KMS-11 (cell line): ENCODE measurements around the gene NIT2.
A peak's percentile ranks its signal among the peaks of the same experiment; 100 is the strongest.

Source experiments
- H2AFZ ChIP-seq: fragments of 200-600 bp; sonication (generic); 2 replicates; pipeline ENCODE4 v1.6.1; 2016; ENCODE audit warnings: antibody characterized with exemption, mixed run types, low read depth
- H3K27ac ChIP-seq: fragments of 200-600 bp; sonication (generic); 2 replicates; pipeline ENCODE4 v1.6.1; 2016; ENCODE audit warnings: mild to moderate bottlenecking, mixed run types
- H3K27me3 ChIP-seq: fragments of 200-600 bp; sonication (generic); 2 replicates; pipeline ENCODE4 v1.6.1; 2017; ENCODE audit warnings: mild to moderate bottlenecking, low read depth, mixed run types, moderate library complexity; ENCODE audit not compliant: insufficient read depth
- H3K36me3 ChIP-seq: fragments of 200-600 bp; sonication (generic); 2 replicates; pipeline ENCODE4 v1.6.1; 2017; ENCODE audit warnings: mild to moderate bottlenecking, mixed run types; ENCODE audit not compliant: insufficient read depth
- H3K4me1 ChIP-seq: fragments of 200-600 bp; sonication (generic); 2 replicates; pipeline ENCODE4 v1.6.1; 2016; ENCODE audit warnings: mild to moderate bottlenecking, low read depth, mixed run types; ENCODE audit not compliant: poor library complexity, severe bottlenecking
- H3K4me2 ChIP-seq: fragments of 200-600 bp; sonication (generic); 2 replicates; pipeline ENCODE4 v1.7.0; 2016; ENCODE audit warnings: mild to moderate bottlenecking, mixed run types
- H3K4me3 ChIP-seq: fragments of 200-600 bp; sonication (generic); IDR thresholded peaks from 2 replicates; pipeline ENCODE4 v1.6.1; 2017; ENCODE audit warnings: low read depth, low read length, mixed read lengths; ENCODE audit not compliant: insufficient read depth
- H3K79me2 ChIP-seq: fragments of 200-600 bp; sonication (generic); 2 replicates; pipeline ENCODE4 v1.6.1; 2016; ENCODE audit warnings: low read depth, mixed run types; ENCODE audit not compliant: insufficient read depth
- H3K9ac ChIP-seq: fragments of 200-600 bp; sonication (generic); 2 replicates; pipeline ENCODE4 v1.6.1; 2016; ENCODE audit warnings: mild to moderate bottlenecking, mixed run types
- H4K20me1 ChIP-seq: fragments of 200-600 bp; sonication (generic); 2 replicates; pipeline ENCODE4 v1.6.1; 2016; ENCODE audit warnings: mild to moderate bottlenecking, mixed run types; ENCODE audit not compliant: insufficient read depth
- TF ChIP-seq, protein P1 (sequence below): fragments of 200-600 bp; sonication (generic); conservative IDR thresholded peaks from 2 replicates; pipeline ENCODE4 v1.6.1; 2017; ENCODE audit warnings: low read depth, mild to moderate bottlenecking, antibody characterized with exemption, low read length, moderate library complexity, mixed read lengths

The NIT2 gene

DNA sequence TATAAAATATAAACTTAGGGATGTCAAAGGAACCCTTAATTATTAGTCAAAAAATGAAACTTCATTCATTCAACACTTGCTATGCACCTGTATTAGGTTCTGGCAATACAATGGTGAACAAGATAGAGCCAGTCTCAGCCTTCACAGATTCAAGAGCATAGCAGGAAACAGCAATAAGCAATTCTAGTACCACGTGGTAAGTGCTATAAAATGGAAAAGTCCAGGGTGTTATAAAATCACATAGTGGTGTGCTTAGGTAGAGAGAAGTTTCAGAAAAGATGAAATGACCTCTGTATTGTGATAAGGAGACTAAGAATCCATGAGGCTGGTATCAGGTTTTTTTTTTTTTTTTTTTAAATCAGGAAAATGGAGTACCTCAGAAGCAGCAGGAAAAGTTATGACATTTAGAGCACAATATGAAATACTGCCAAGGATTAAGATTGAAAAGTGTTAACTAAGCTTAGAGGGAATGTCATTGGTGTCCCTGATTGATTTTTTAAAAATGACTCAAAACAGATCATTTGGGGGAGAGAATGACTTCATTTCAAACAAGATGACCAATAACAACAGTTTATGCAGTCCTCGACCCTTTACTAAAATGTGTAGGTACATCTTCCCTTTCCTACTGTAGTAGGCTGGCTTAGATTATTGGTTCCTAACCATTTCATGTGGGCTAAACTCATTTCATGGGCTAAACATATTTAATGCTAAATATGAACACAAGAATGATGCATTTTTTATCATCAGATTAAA lies 61.3 kb downstream of the NIT2 start:
- H3K27me3 ChIP-seq, result no peaks in the 10 kb centered on the region
- no peak overlapping the region for H3K9ac ChIP-seq
- no peak overlapping the region for H3K27ac ChIP-seq
- H4K20me1 ChIP-seq, result peaks cover 14% of the 10 kb centered on the region
- H3K4me2 ChIP-seq, result no peak overlapping the region
- H3K36me3 ChIP-seq, result no peaks in the 10 kb centered on the region
- H2AFZ ChIP-seq, result no peak overlapping the region
- H3K4me3 ChIP-seq, result no peak overlapping the region
- TF ChIP-seq, protein P1, sequence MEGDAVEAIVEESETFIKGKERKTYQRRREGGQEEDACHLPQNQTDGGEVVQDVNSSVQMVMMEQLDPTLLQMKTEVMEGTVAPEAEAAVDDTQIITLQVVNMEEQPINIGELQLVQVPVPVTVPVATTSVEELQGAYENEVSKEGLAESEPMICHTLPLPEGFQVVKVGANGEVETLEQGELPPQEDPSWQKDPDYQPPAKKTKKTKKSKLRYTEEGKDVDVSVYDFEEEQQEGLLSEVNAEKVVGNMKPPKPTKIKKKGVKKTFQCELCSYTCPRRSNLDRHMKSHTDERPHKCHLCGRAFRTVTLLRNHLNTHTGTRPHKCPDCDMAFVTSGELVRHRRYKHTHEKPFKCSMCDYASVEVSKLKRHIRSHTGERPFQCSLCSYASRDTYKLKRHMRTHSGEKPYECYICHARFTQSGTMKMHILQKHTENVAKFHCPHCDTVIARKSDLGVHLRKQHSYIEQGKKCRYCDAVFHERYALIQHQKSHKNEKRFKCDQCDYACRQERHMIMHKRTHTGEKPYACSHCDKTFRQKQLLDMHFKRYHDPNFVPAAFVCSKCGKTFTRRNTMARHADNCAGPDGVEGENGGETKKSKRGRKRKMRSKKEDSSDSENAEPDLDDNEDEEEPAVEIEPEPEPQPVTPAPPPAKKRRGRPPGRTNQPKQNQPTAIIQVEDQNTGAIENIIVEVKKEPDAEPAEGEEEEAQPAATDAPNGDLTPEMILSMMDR, result no peak
- peaks cover 100% of the 10 kb centered on the region for H3K79me2 ChIP-seq
- peaks cover 40% of the 10 kb centered on the region for H3K4me1 ChIP-seq

DNA sequence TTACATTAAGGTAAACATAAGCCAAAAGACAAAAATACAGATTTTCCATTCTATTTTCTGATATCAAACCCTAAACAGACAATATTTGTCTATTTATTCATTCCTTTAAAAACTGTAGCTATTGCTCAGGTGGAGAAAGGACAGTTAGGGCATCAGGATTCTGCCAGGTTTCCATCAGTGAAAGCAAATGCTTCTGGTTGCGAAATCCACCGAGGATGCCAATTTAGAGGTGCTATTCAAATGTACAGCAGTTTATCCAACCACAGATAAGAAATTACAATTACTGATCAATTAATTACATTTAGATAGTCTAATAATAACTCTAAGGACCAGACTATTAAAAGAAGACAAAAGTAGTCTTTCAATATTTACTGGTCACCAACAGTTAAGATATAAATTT lies 62.4 kb downstream of the NIT2 start:
- H3K4me2 ChIP-seq, result no peak overlapping the region
- H3K9ac ChIP-seq, result no peak overlapping the region
- H4K20me1 ChIP-seq, result peaks cover 14% of the 10 kb centered on the region
- TF ChIP-seq, protein P1, result no peak
- H3K4me1 ChIP-seq, result peaks cover 40% of the 10 kb centered on the region
- H3K79me2 ChIP-seq, result peaks cover 89% of the 10 kb centered on the region
- H3K27ac ChIP-seq, result no peak overlapping the region
- no peak overlapping the region for H2AFZ ChIP-seq
- no peaks in the 10 kb centered on the region for H3K36me3 ChIP-seq
- H3K27me3 ChIP-seq, result no peaks in the 10 kb centered on the region
- H3K4me3 ChIP-seq, result no peak overlapping the region

DNA sequence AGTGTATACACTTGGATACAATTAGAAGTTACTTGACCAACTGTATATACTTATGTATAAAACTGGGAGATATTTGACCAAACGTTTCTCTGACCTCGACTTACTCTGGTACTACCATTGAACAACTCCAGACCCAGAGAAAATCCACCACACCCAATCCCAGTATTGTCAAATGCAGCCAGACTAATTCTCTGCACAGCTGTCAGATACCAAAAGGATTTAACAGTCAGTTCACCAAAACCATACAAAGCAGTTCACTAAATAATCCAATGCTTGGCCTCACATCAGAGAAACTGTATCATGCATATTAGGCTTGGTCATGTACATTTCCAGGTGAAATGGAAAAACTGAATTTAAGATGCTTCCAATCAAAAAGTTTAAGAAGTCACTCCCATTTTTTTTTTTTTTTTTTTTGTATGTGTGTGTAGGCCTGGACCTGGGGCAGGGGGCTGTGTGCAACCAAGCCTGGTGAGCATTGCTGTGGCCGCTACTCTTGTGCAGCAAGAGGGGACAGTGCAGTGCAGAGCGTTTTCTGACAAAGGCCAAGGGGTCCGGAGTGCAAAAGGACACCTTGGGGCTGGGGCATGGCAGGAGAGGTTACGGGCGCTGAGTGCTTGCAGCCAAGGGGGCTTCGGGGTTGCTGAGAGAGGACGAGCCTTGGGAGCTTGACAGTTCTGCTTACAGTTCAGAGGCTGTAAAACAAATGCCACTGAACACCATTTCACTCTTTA lies 64.9 kb downstream of the NIT2 start:
- no peaks in the 10 kb centered on the region for H3K36me3 ChIP-seq
- H3K79me2 ChIP-seq, result peaks cover 78% of the 10 kb centered on the region
- peaks cover 61% of the 10 kb centered on the region for H3K4me1 ChIP-seq
- peak overlapping the region; percentile 84; the same call in 1 of the 2 replicates for H3K9ac ChIP-seq
- TF ChIP-seq, protein P1, result no peak
- H3K4me3 ChIP-seq, result peak overlapping the region; percentile 4
- H2AFZ ChIP-seq, result no peak overlapping the region
- peak overlapping the region; percentile 92; the same call in 1 of the 2 replicates for H3K27ac ChIP-seq
- peaks cover 14% of the 10 kb centered on the region for H4K20me1 ChIP-seq
- no peaks in the 10 kb centered on the region for H3K27me3 ChIP-seq
- H3K4me2 ChIP-seq, result peak overlapping the region; percentile 84

DNA sequence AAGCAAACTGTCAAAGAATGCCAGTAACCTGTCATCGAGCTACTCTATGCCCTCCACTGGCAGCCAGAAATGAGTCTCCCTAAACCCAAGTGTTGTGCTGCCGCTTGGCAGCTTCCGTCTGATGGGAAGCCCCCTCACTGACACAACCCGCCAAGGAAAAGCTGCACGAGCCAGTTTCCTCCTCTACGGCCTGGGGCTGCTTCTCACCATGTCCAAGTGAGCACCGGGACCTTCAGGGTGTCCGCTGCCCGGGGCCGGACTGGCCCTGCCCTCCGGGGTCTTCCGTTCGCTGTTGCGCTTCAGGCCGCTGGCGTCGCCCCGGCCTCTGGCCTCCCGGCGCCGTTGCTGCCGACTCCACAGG lies 65.8 kb downstream of the NIT2 start:
- Histone ChIP-seq H3K9ac (peak overlapping the region; percentile 84), H3K79me2 (peaks cover 69% of the 10 kb centered on the region), H3K27me3 (no peaks in the 10 kb centered on the region), H2AFZ (peak overlapping the region; percentile 80), H3K4me1 (peaks cover 61% of the 10 kb centered on the region), H3K4me2 (peak overlapping the region; percentile 84), H3K27ac (peak overlapping the region; percentile 92), H4K20me1 (peaks cover 14% of the 10 kb centered on the region), H3K36me3 (no peaks in the 10 kb centered on the region), H3K4me3 (no peak overlapping the region)
- TF ChIP-seq, protein P1, result no peak
